ENCODE data around the gene SERINC1. TPM values are rescaled to one million over a fixed set of nuclear protein-coding genes. Genes with fewer than 3 reads are reported as not detected.
A peak's percentile ranks its signal among the peaks of the same experiment; 100 is the strongest.

The SERINC1 gene
- total RNA-seq, 2 donors from 2014 or later: 31.3 to 84.3 TPM

DNA sequence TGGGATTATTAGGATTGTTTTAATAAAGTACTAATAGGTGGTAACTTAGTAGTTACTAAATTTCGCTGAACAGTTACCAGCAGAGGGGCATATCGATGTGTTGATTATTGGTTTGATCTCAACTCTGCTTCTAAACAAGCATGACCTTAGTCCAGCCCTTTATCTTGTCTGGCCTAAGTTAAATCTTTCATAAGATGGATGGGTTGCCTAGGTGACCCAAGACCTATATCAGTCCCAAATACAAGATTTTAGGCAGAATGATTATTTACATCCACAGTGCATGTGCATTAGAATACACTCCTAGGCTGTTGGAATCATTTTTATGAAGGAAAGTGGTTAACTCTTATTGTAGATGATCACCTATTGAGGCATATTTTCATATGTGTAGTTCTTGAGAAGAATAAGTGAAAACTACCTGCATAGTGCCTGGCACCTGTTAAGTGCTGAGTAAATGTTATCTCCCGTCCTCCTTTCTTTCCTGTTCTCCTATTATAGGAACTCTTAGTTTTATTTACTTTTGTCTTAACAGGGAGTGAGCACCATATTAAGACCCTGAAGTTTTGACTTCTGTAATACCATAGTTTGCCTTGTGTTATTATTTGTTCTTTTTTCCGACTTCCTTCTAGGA lies 71.0 kb downstream of the SERINC1 start:
- intact Hi-C loops (cut with DNase I): no loop called here
- Histone ChIP-seq H3K9me3 (no peaks in the 10 kb centered on the region), H3K36me3 (replicated peaks in 1 of 2; ENCODE audit: insufficient read depth in 1 of 2, low read depth in 2 of 2) (no peaks in the 10 kb centered on the region), H3K27me3 (no peaks in the 10 kb centered on the region), H3K4me1 (peaks cover 11% of the 10 kb centered on the region), H3K27ac (no peak overlapping the region), H3K4me3 (peak overlapping the region in 1 of 2 donors; percentile 77)
- WGBS, 2 donors: 23 to 26% methylated on average over 4 of the region's 4 CpGs
- no peak for DNase-seq
- TF ChIP-seq, protein P1, sequence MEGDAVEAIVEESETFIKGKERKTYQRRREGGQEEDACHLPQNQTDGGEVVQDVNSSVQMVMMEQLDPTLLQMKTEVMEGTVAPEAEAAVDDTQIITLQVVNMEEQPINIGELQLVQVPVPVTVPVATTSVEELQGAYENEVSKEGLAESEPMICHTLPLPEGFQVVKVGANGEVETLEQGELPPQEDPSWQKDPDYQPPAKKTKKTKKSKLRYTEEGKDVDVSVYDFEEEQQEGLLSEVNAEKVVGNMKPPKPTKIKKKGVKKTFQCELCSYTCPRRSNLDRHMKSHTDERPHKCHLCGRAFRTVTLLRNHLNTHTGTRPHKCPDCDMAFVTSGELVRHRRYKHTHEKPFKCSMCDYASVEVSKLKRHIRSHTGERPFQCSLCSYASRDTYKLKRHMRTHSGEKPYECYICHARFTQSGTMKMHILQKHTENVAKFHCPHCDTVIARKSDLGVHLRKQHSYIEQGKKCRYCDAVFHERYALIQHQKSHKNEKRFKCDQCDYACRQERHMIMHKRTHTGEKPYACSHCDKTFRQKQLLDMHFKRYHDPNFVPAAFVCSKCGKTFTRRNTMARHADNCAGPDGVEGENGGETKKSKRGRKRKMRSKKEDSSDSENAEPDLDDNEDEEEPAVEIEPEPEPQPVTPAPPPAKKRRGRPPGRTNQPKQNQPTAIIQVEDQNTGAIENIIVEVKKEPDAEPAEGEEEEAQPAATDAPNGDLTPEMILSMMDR (IDR thresholded peaks at IDR 0.05): no peak
- no peak for TF ChIP-seq POLR2A (IDR thresholded peaks at IDR 0.05)
- ATAC-seq: no peak

DNA sequence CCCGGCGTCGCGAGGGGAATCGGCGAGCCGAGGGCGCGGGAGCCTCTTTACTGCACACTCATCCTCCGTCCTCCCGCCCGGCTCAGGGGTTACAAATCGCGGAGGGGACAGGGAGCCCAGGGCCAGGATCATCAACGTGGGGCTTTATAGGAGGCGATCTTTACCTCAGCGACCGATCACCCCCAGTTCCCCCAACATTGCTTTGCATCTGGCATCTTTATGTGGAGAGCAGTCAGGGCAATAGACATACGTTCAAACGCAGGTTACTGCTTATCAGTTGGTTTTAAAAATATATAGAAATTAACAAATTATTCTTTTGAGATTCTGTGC lies 71.5 kb downstream of the SERINC1 start:
- peak overlapping the region in 3 of 4 donors; percentile 80 to 86 (median 82) for H3K27ac ChIP-seq
- TF ChIP-seq, protein P1 (IDR thresholded peaks at IDR 0.05): no peak
- DNase-seq (no peak), ATAC-seq (no peak)
- peaks cover 11% of the 10 kb centered on the region for H3K4me1 ChIP-seq
- no peaks in the 10 kb centered on the region for H3K27me3 ChIP-seq
- no peaks in the 10 kb centered on the region for H3K36me3 ChIP-seq (replicated peaks in 1 of 2; ENCODE audit: insufficient read depth in 1 of 2, low read depth in 2 of 2)
- 0 to 2% methylated on average over 5 to 20 of the region's 20 CpGs for WGBS, 2 donors
- H3K9me3 ChIP-seq: no peaks in the 10 kb centered on the region
- H3K4me3 ChIP-seq: peak overlapping the region; percentile 77 to 88
- intact Hi-C loops (cut with DNase I): no loop called here

DNA sequence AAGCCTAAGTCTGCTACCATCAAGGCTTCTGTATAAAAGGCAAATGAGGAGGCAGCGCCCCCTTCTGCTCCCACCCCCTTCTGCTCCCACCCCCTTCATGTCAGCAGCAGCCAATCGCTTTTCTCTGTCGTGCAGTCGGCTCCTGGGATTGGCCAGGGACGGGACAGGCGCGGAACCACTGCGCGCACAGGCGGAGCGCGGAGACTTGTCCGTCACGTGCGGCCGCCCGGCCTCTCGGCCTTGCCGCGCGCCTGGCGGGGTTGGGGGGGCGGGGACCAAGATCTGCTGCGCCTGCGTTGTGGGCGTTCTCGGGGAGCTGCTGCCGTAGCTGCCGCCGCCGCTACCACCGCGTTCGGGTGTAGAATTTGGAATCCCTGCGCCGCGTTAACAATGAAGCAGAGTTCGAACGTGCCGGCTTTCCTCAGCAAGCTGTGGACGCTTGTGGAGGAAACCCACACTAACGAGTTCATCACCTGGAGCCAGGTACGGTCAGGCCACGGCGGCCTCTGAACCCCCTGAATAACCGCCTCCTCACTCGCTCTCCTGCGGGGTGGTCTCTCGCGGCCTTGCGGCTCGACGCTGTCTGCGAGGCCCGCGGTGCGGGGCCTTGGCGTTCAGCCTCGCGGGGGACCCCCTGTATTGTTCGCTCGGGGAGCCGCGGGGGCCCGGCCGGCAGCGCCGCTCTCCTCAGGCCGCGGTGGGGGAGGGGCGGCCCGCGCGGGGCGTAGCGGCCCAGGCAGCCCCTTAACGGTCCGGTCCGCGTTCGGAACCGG lies 72.1 kb downstream of the SERINC1 start, which contains the start of gene HSF2:
TSS of gene HSF2 (plus strand) at position 305 of the 773 bp plus-strand sequence. CDS start at position 391, 86 bp downstream.
- H3K9me3 ChIP-seq: no peaks in the 10 kb centered on the region
- H3K27me3 ChIP-seq: no peaks in the 10 kb centered on the region
- intact Hi-C loops (cut with DNase I): no loop called here
- WGBS, 2 donors: 0 to 1% methylated on average over 2 to 73 of the region's 82 CpGs
- H3K27ac ChIP-seq: peak within 1 kb of the TSS; percentile 68 to 86 (median 81)
- peak; percentile 100 for ATAC-seq
- H3K4me3 ChIP-seq: peak within 1 kb of the TSS; percentile 77 to 88
- H3K36me3 ChIP-seq (replicated peaks in 1 of 2; ENCODE audit: insufficient read depth in 1 of 2, low read depth in 2 of 2): no peaks in the 10 kb centered on the region
- peak in 2 of 3 donors; percentile 56 to 67 for TF ChIP-seq POLR2A (IDR thresholded peaks at IDR 0.05)
- TF ChIP-seq, protein P1 (IDR thresholded peaks at IDR 0.05): peak; percentile 14 to 41 (median 29)
- H3K4me1 ChIP-seq: peaks cover 11% of the 10 kb centered on the region
- DNase-seq: peak; percentile 95 to 97 (median 96)

DNA sequence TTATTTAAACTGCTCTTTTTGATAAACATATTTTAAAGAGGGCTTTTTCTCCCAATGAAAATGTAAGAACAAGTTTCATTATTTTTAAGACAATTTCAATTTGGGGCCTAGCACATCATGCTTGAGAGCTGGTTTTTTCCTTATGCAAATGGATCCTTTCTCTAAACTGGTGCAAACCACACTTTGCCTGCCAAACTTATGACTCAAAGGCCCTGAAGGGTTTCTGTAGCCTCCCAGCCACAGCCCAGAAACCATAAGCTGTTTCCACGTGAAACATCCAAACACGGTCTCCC lies 72.6 kb downstream of the SERINC1 start:
- TF ChIP-seq, protein P1 (IDR thresholded peaks at IDR 0.05): no peak
- TF ChIP-seq POLR2A (IDR thresholded peaks at IDR 0.05): peak in 1 of 3 donors; percentile 47
- Histone ChIP-seq H3K4me3 (no peak overlapping the region), H3K9me3 (no peaks in the 10 kb centered on the region), H3K27ac (peak overlapping the region; percentile 18 to 86 (median 81)), H3K27me3 (no peaks in the 10 kb centered on the region), H3K36me3 (replicated peaks in 1 of 2; ENCODE audit: insufficient read depth in 1 of 2, low read depth in 2 of 2) (no peaks in the 10 kb centered on the region), H3K4me1 (peaks cover 11% of the 10 kb centered on the region)
- DNase-seq (no peak), ATAC-seq (no peak)
- intact Hi-C loops (cut with DNase I): no loop called here
- WGBS, 2 donors: 0% methylated on average over 2 of the region's 2 CpGs
